ENCODE data around the gene TPTE.
"Not testable (repeated sequence)": the region's sequence is repeated elsewhere in the genome, so short reads cannot be mapped to it uniquely, and the experiment has no call there.

Gene TPTE

DNA sequence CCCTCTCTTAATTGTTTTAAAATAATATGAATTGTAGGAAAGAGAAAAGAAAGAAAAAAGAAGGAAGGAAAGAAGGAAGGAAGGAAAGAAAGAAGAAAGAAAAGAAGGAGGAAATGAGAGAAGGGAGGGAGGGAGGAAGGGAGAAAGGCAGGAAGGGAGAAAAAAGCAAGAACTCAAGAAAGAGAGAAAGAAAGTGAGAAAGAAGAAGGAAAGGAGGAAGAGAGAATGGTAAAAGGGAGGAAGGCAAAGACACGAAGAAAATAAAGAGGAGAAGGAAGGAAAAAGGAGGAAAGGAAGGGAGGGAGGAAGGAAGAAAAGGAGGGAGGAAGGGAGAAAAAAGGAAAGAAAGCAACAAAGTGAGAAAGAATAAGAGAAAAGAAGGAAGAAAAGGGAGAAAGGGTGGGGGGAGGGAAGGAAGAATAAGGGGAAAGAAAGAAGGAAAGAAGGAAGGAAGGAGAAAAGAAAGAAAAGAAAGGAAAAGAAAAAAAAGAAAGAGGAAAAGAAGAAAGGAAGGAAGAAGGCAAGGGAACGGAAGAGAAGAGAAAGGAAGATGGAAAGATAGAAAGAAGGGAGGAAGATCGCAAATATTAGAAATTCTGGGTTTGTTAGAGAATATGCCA is 95.9 kb downstream of the TPTE start:
- DNase-seq (ENCODE audit: low read depth in 2 of 2): not testable (repeated sequence)

- no peak for DNase-seq (ENCODE audit: low read depth in 2 of 2)
These were observed 106.0 kb downstream of the TPTE start for GRCh38 chr21:10627316-10627863.

GRCh38 chr21:10629239-10629638 is 107.9 kb downstream of the TPTE start:
- not testable (repeated sequence) for DNase-seq (ENCODE audit: low read depth in 2 of 2)

DNA sequence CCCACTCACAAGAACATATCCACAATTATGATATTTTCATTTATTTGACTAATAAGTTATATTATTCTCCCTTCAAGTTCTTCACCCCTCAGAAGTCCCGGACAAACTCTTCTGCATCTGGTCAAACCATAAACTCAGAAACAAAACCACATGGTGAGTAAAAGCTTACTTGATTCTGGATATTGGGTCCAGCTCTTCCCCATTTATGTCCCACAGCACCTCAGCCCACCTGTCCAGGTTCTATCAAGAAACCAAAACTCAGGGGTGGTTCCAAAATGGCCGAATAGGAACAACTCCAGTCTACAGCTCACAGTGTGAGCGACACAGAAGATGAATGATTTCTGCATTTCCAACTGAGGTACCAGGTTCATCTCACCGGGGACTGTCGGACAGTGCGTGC is 109.4 kb downstream of the TPTE start:
- not testable (repeated sequence) for DNase-seq (ENCODE audit: low read depth in 2 of 2)

DNA sequence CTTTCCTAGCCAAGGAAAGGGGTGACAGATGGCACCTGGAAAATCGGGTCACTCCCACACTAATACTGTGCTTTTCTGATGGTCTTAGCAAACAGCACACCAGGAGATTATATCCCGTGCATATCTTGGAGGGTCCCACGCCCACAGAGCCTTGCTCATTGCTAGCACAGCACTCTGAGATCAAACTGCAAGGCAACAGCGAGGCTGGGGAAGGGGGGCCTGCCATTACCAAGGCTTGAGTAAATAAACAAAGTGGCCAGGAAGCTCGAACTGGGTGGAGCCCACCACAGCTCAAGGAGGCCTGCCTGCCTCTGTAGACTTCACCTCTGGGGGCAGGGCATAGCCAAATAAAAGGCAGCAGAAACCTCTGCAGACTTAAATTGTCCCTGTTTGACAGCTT is 109.9 kb downstream of the TPTE start:
- DNase-seq (ENCODE audit: low read depth in 2 of 2): not testable (repeated sequence)

DNA sequence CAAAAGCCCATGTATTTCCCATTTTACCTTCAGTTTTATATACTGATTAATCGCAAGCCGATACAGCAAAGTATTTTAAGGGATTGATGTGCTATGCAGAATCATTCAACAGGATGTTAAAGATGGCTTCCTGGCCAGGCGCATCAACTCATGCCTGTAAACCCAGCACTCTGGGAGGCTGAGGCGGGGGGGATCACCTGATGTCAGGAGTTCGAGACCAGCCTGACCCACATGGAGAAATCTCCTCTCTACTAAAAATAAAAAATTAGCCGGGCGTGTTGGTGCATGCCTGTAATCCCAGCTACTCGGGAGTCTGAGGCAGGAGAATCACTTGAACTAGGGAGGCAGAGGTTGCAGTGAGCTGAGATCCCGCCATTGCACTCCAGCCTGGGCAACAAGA is 116.8 kb downstream of the TPTE start:
- DNase-seq (ENCODE audit: low read depth in 2 of 2): not testable (repeated sequence)

- no peak for DNase-seq (ENCODE audit: low read depth in 2 of 2)
These were observed 117.7 kb downstream of the TPTE start for GRCh38 chr21:10639123-10639522.

DNA sequence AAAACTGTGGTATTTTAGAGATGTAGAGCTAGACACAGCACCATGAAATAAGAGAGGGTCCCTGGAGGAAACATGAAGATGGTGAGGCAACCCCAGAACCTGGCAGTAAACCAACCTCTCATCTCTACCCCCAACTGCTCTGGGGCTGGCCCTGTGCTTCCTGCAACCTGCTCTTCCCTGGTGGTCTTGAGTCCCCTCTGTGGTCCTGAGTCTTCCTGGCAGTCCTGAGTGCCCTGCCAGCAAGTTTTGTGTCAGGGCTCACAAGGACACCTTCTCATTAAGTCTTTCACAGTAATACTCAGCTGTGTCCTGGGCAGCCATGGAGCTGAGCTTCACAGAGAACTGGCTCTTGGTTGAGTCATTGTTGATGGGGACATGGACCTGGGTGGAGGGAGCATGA is 118.4 kb downstream of the TPTE start:
- DNase-seq (ENCODE audit: low read depth in 2 of 2): not testable (repeated sequence)

DNA sequence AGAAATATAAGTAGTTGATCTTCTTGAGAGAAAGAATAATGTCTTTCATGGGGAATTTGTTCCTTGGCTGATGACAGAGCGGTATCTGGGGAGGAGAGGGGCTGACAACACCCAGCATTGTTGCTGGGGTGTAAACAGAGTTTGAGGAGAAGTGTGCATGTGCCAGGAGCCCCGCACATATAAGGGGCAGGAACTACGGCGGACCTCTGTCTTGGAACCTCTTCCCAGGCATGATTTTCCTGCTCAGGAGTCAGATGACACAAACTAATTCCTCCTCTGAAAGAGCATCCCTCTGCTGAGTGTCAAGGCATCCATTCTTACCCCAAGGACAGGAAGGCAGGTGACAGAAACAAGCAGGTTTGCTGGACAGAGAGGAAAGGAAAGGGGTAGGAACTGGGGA is 119.1 kb downstream of the TPTE start:
- DNase-seq (ENCODE audit: low read depth in 2 of 2): no peak

- DNase-seq (ENCODE audit: low read depth in 2 of 2): no peak
These were observed 119.7 kb downstream of the TPTE start for GRCh38 chr21:10641107-10641506.

DNA sequence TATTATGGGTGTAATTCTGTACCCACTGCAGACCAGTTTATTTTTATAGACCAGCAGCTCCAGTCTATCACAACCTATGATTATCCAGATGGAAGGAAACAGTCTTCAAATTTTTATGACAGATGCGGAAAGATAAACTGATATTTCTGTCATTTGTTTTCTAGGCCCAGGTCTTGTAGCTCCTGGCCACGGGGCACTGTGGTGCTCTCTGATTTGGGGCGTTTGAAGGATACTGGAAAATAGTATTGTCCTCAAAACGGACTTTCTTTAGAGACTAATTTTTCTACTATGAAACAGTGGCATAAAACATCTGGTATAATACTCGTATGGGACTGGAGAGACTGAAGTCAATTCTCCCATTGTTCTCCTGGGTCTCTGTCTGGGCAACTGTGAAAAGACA is 124.3 kb downstream of the TPTE start:
- DNase-seq (ENCODE audit: low read depth in 2 of 2): not testable (repeated sequence)

- DNase-seq (ENCODE audit: low read depth in 2 of 2): not testable (repeated sequence)
These were observed 128.2 kb downstream of the TPTE start for GRCh38 chr21:10649350-10650149.

DNA sequence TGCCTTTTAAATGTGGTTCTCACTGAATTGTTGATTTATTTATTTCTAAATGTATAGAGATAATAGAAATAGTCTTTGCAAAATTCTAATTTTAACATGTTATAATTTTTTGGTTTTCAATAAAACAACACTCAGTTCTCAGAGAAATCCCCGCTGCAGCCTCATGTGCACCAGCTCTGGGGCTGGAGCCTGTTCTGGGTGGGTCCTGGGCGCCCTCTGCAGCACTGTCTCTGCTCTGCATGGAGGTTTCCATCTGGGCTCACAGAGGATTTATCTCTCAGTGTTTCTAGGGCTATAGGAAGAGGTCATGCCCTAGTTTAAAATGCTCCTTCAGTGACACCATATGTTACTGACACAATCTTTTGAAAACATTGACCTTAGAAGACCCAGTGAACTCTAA is 128.9 kb downstream of the TPTE start:
- not testable (repeated sequence) for DNase-seq (ENCODE audit: low read depth in 2 of 2)
